Effector memory CD8-positive, alpha-beta T cell (primary cell): ENCODE data around the gene ZMYM4.
"Not testable (repeated sequence)": the region's sequence is repeated elsewhere in the genome, so short reads cannot be mapped to it uniquely, and the experiment has no call there.

Experiments
- ATAC-seq: fragments of 150-1000 bp; cut with Tn5 transposase; replicated peaks from 2 replicates; pipeline ENCODE4 v1.10.0; 2021; ENCODE audit warnings: mild to moderate bottlenecking, moderate library complexity
- DNase-seq, 3 experiments: peaks; one replicate each; pipeline ENCODE4 v3.0.0; 2021
- H3K27ac Mint-ChIP-seq, 2 donors: one replicate each; pipeline ENCODE4 v1.8.0; 2022; ENCODE audit warnings: mild to moderate bottlenecking in 2 of 2, mixed read lengths in 2 of 2, moderate library complexity in 2 of 2
- H3K27me3 Mint-ChIP-seq, 2 donors: one replicate each; pipeline ENCODE4 v1.8.0; 2022; ENCODE audit warnings: mixed read lengths in 2 of 2
- H3K36me3 Mint-ChIP-seq: one replicate; pipeline ENCODE4 v1.8.0; 2022; ENCODE audit warnings: mild to moderate bottlenecking, moderate library complexity, mixed read lengths; ENCODE audit not compliant: insufficient read depth
- H3K4me1 Mint-ChIP-seq, 2 donors: one replicate each; pipeline ENCODE4 v1.8.0; 2022; ENCODE audit warnings: low read depth in 2 of 2, mixed read lengths in 2 of 2
- H3K4me3 Mint-ChIP-seq, 2 donors: one replicate each; pipeline ENCODE4 v1.8.0; 2022; ENCODE audit warnings: mild to moderate bottlenecking in 2 of 2, mixed read lengths in 2 of 2, moderate library complexity in 2 of 2
- H3K9me3 Mint-ChIP-seq, 2 donors: one replicate each; pipeline ENCODE4 v1.8.0; 2022; ENCODE audit warnings: mixed read lengths in 2 of 2

The ZMYM4 gene

DNA sequence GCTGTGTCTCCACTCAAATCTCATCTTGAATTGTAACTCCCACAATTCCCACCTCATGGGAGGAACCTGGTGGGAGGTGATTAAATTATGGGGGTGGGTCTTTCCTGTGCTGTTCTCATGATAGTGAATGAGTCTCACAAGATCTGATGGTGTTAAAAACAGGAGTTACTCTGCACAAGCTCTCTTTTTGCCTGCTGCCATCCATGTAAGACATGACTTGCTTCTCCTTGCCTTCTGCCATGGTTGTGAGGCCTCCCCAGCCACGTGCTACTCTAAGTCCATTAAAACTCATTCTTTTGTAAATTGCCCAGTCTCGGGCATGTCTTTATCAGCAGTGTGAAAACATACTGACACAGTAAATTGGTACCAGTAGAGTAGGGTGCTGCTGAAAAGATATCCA, 195.2 kb downstream of the ZMYM4 start:
- not testable (repeated sequence) for H3K27me3 Mint-ChIP-seq, DNase-seq, H3K4me1 Mint-ChIP-seq, H3K4me3 Mint-ChIP-seq, ATAC-seq, H3K9me3 Mint-ChIP-seq, H3K36me3 Mint-ChIP-seq
- peak overlapping the region in 1 of 2 donors; percentile 81 for H3K27ac Mint-ChIP-seq

DNA sequence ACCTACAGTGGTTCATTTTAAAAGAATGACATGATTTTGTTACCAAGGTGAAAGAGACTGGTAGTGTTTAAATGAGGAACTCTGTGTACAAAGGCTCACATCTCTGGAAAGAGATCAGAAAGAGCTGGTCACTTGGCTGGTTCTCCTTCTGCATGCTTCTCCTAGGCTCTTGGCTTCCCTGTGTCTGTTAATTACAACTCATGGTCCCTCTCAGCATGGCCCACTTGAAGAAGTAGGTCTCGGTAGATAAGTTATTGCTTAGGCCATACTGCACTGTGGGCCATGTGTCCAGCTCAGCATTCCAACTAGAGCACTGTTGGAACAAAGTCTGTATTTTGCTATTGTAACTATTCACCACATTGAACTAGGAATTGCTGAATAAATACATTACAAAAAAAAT, 197.6 kb downstream of the ZMYM4 start:
- Mint-ChIP-seq H3K9me3 (no peaks in the 10 kb centered on the region), H3K4me1 (peaks cover 6 to 10% of the 10 kb centered on the region in 2 donors), H3K4me3 (no peak overlapping the region), H3K27me3 (no peaks in the 10 kb centered on the region), H3K27ac (peak overlapping the region; percentile 10 to 14), H3K36me3 (peaks cover 17% of the 10 kb centered on the region)
- DNase-seq (no peak), ATAC-seq (no peak)

DNA sequence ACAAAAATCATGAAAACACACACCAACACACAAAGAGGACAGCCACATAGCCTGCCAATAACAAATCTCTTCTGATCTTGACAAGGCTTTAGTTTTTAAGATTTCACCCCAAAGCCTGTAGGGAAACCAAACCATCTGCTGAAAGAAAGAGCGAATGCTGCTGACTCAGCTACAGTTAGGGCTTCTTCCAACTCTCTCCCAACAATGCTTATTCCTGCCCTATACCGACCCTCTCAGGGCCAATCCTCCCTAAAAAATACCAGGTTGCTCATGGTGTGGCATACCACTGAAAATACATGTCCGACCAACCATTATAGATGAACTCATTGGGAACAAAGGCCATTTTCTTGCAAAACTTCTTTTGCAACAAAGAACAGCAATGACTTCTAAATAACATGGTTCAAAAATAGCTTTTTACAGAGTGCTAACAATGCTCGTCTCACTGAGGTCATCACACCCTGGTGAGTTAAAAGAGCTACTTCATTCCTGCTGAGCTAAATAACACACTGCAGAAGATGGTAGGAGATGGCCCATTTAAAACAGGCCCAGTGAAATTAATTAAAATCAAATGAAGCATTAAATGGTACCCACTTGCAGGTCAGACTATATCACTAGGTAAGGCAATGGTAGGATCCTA, 202.6 kb downstream of the ZMYM4 start:
- H3K27ac Mint-ChIP-seq, result no peak overlapping the region
- no peaks in the 10 kb centered on the region for H3K27me3 Mint-ChIP-seq
- H3K4me1 Mint-ChIP-seq, result peaks cover 5 to 10% of the 10 kb centered on the region in 2 donors
- no peaks in the 10 kb centered on the region for H3K9me3 Mint-ChIP-seq
- DNase-seq (no peak), ATAC-seq (no peak)
- H3K36me3 Mint-ChIP-seq, result peaks cover 29% of the 10 kb centered on the region
- no peak overlapping the region for H3K4me3 Mint-ChIP-seq
